HUES64 (cell line): ENCODE data around the gene STOML2.

Experiments used
- H3K27ac ChIP-seq: 2 replicates; pipeline ENCODE4 v1.7.0; 2013; ENCODE audit warnings: low read depth, low read length, inconsistent platforms
- H3K27me3 ChIP-seq: 2 replicates; pipeline ENCODE4 v1.6.1; 2013; ENCODE audit warnings: mild to moderate bottlenecking, low read length; ENCODE audit not compliant: insufficient read depth
- H3K36me3 ChIP-seq: 2 replicates; pipeline ENCODE4 v1.6.1; 2013; ENCODE audit warnings: mild to moderate bottlenecking, low read length; ENCODE audit not compliant: insufficient read depth
- H3K4me1 ChIP-seq: 2 replicates; pipeline ENCODE4 v1.6.1; 2013; ENCODE audit warnings: mild to moderate bottlenecking, low read length, moderate library complexity; ENCODE audit not compliant: insufficient read depth
- H3K4me3 ChIP-seq: 2 replicates; pipeline ENCODE4 v1.5.1; 2013; ENCODE audit warnings: mild to moderate bottlenecking, low read length, moderate library complexity
- H3K9ac ChIP-seq: 2 replicates; pipeline ENCODE4 v1.6.1; 2013; ENCODE audit warnings: mild to moderate bottlenecking, low read depth, low read length
- H3K9me3 ChIP-seq: 2 replicates; pipeline ENCODE4 v1.6.1; 2013; ENCODE audit warnings: low read depth, low read length; ENCODE audit not compliant: insufficient read depth
- WGBS: fragments of 150-250, 120-280 bp; methylation state at CpG from one replicate; pipeline ENCODE4 v1.1.7; 2013; ENCODE audit warnings: missing lambda C conversion rate; 5-methylcytosine and 5-hydroxymethylcytosine counted together

STOML2 gene

DNA sequence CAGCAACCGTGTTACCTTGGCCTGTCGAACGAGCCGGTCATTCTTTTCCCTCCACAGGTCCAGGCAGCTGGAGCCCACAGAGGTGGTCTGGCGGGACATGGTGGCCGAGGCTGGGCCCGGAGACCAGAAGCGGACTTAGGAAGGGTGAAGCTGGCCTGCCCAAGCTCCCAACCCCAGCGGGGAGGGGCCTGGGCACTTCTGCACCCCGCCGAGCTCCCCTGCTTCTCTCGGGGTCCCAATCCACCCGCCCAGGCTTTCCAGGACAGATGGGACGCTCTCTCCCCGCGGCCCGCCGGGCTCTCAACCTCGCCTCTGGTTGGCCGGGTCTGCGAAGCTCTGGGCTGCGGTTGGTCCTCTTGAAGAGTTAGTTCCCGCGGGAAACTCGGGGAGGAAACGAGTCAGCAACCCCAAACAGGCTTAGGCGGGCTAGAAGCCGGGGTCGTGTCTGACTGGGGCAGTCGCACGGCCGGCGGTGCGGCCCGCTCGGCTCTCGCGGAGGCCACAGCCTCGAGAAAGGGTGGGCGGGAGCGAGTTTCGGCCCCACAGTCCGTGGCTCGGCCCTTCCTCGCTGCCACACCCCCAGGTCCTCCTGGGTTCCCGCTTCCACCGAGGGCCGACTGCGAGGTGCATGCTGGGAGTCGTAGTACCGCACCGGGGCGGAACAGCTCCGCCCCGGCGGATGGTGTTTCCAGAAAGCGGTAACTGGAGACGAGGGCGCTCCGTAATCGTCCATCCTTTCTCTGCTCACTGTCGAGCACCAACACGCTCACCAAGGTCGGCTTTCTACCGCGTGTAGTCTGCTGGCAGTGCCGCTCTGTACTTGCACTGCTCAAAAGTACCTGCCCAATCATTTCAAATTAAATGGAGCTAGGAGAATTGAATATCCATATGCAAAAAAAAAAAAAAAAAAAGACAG is 23.2 kb downstream of the STOML2 start, which contains the start of gene FANCG:
Gene FANCG, minus strand, starts transcription at position 517 of the 916 bp plus-strand sequence. Its CDS starts 418 bp downstream, at position 99.
- no peaks in the 10 kb centered on the region for H3K9me3 ChIP-seq
- peaks cover 6% of the 10 kb centered on the region; the same call in 1 of the 2 replicates for H3K4me1 ChIP-seq
- peaks cover 34% of the 10 kb centered on the region for H3K36me3 ChIP-seq
- peak within 1 kb of the TSS; percentile 96 for H3K4me3 ChIP-seq
- under 1% methylated on average over 66 of the region's 67 CpGs for WGBS
- H3K27ac ChIP-seq = peak within 1 kb of the TSS; percentile 93
- peak within 1 kb of the TSS; percentile 96 for H3K9ac ChIP-seq
- H3K27me3 ChIP-seq = no peaks in the 10 kb centered on the region

DNA sequence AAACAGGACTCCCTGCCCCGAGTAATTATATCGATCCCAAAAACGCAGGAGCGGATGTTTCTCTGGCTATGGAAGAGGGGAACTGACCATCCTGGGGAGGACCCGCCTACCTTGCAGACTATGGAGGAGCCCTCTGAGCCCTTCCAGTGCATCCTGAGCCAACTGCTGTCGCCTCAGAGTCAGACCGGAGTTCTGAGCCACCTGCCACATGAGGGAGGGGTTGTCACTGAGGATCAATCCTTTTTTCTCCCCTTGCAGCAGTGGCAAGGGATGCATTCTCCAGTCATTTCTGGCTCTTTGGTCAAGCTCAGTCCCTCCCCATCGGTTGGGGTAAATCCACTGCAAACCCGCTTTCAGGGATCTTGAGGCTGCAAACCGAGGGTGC is 23.9 kb downstream of the STOML2 start:
- Histone ChIP-seq H3K9ac (peak overlapping the region; percentile 96), H3K27ac (peak overlapping the region; percentile 93), H3K36me3 (peaks cover 40% of the 10 kb centered on the region), H3K27me3 (no peaks in the 10 kb centered on the region), H3K4me1 (peaks cover 6% of the 10 kb centered on the region; the same call in 1 of the 2 replicates), H3K4me3 (peak overlapping the region; percentile 96), H3K9me3 (no peaks in the 10 kb centered on the region)
- 9% methylated on average over 10 of the region's 10 CpGs for WGBS

DNA sequence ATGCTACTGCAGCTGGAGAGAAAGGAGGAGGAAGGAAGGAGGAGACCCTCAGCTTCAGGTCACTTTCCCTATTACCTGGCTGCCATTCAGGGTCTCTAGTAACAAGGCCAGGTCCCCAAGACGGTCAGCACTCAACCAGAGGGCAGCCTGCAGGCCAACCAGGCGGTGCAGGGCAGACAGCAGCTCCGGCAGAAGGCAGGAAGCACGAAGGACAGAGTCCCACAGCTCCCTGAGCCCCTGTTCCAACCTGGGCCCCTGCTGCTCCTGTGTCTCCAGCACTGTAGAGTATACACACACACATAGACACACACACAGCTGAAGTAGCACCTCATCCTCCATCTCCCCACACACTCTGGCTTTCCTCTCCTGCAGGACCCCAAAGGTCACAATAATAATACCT is 24.9 kb downstream of the STOML2 start:
- Histone ChIP-seq H3K4me1 (peaks cover 6% of the 10 kb centered on the region; the same call in 1 of the 2 replicates), H3K9me3 (no peaks in the 10 kb centered on the region), H3K27me3 (no peaks in the 10 kb centered on the region), H3K27ac (no peak overlapping the region), H3K36me3 (peaks cover 49% of the 10 kb centered on the region), H3K4me3 (peak overlapping the region; percentile 96), H3K9ac (peak overlapping the region; percentile 96; the same call in 1 of the 2 replicates)
- WGBS = 81% methylated on average over 4 of the region's 4 CpGs

DNA sequence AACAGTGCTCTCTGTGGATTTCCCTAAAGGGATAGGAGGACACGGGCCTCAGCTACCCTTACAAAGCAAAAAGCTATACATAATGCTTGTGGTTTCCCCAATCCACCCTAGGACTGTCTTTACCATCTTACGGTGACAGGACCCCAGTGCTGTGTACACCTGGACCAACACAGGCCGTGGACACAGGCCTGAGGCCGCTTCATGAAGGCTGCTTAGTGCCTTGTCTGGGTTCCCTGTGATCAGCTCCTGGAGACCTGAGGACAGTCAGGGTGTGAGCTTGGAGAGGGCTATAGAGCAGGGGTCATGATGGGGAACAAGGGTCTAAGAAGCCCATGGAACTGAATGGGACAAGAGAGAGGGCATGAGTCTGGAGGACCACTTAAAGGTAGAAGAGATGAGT is 26.1 kb downstream of the STOML2 start:
- 92% methylated on average over 4 of the region's 4 CpGs for whole genome bisulfite sequencing

DNA sequence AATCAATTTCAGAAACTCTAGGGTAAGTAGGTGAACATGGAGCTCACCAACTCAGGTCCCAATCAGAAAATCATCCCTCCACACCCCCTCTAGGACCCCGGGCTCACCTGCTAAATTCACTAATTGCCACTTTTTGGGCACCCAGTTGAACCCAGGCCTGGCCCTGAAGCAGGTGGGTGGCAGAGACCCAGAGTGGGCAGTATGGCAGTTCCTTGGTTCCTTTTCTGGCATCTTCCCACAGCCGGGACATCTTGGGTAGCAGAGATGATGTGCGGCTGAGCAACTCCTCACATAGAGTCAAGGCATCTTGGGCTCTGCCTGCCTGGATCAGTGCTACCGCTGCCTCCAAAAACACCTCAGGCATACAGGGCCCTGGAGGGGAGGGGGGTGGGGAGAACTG is 27.6 kb downstream of the STOML2 start:
- Histone ChIP-seq H3K36me3 (peaks cover 54% of the 10 kb centered on the region), H3K4me3 (no peak overlapping the region), H3K9me3 (no peaks in the 10 kb centered on the region), H3K4me1 (peaks cover 13% of the 10 kb centered on the region), H3K27ac (no peak overlapping the region), H3K27me3 (no peaks in the 10 kb centered on the region), H3K9ac (no peak overlapping the region)
- 96% methylated on average over 3 of the region's 4 CpGs for WGBS

More for the DNA sequence above, 26.1 kb downstream of the STOML2 start:
- no peaks in the 10 kb centered on the region for H3K27me3 ChIP-seq
- H3K4me1 ChIP-seq = peaks cover 6% of the 10 kb centered on the region; the same call in 1 of the 2 replicates
- no peaks in the 10 kb centered on the region for H3K9me3 ChIP-seq
- H3K9ac ChIP-seq = no peak overlapping the region
- peaks cover 49% of the 10 kb centered on the region for H3K36me3 ChIP-seq
- H3K4me3 ChIP-seq = no peak overlapping the region
- no peak overlapping the region for H3K27ac ChIP-seq

DNA sequence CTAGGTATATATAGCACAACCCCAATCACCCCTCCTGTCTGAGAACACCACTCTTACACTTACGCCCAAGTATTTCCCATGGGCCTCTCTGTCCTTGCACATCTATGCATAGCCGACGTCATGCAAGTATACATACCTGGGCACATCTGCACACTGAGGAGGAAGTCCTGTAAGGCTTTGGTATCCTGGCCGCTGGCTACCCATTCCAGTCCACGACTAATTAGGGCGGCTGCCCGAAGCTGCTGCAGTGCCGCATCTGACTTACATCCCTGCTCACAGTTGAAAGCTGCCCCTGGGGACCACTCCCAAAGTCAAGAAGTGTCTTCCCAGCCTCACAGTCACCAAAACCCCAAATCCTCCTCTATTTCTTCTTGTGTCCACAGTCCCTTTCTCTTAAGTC is 28.1 kb downstream of the STOML2 start:
- no peak overlapping the region for H3K9ac ChIP-seq
- H3K27ac ChIP-seq = no peak overlapping the region
- peaks cover 19% of the 10 kb centered on the region for H3K4me1 ChIP-seq
- peaks cover 58% of the 10 kb centered on the region for H3K36me3 ChIP-seq
- H3K4me3 ChIP-seq = no peak overlapping the region
- 96% methylated on average over 8 of the region's 8 CpGs for WGBS
- H3K27me3 ChIP-seq = no peaks in the 10 kb centered on the region
- no peaks in the 10 kb centered on the region for H3K9me3 ChIP-seq

DNA sequence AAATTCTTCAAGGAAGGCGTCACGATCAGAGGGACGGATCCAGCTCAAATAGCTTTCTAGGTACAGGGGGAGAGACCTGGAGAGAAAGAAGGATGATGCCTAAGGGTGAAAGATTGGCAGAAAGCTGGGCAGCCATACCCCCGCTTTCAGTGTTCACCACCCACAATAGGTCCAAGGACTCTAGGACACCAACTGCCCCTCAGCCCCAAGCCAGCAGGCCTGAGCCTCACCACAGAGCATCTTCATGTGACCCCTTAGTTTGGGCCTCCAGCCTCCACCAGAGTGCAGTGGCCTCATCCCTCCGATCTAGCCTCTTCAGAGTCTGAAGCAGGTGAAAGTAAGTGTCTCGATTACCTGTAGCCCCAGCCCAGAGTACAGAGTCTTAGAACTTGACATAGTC is 28.8 kb downstream of the STOML2 start:
- no peak overlapping the region for H3K4me3 ChIP-seq
- WGBS = 95% methylated on average over 6 of the region's 6 CpGs
- no peak overlapping the region for H3K9ac ChIP-seq
- no peaks in the 10 kb centered on the region for H3K27me3 ChIP-seq
- H3K4me1 ChIP-seq = peaks cover 21% of the 10 kb centered on the region
- H3K9me3 ChIP-seq = no peaks in the 10 kb centered on the region
- H3K27ac ChIP-seq = no peak overlapping the region
- peaks cover 59% of the 10 kb centered on the region for H3K36me3 ChIP-seq

DNA sequence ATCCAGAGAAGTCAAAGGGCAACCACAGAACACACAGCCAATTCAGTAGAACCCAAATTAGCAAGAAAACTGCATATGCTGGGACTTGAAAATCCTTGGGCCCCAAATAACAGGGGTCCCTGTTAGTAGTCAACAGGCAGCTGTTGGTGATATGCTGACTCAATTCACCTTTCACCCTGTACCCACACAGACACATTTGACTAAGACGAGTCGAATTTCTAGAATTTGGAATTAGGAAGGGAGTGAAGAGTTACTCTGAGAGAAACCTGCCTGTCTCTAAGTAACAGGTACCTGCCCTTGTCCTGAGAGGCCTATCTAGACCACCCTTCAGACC is 29.7 kb downstream of the STOML2 start:
- H3K36me3 ChIP-seq = peaks cover 68% of the 10 kb centered on the region
- H3K27ac ChIP-seq = peak overlapping the region; percentile 62
- peak overlapping the region; percentile 29 for H3K4me3 ChIP-seq
- peaks cover 15% of the 10 kb centered on the region for H3K4me1 ChIP-seq
- H3K9ac ChIP-seq = peak overlapping the region; percentile 49
- no peaks in the 10 kb centered on the region for H3K27me3 ChIP-seq
- WGBS = no CpG with 5 or more reads among the region's 2 CpGs
- no peaks in the 10 kb centered on the region for H3K9me3 ChIP-seq

DNA sequence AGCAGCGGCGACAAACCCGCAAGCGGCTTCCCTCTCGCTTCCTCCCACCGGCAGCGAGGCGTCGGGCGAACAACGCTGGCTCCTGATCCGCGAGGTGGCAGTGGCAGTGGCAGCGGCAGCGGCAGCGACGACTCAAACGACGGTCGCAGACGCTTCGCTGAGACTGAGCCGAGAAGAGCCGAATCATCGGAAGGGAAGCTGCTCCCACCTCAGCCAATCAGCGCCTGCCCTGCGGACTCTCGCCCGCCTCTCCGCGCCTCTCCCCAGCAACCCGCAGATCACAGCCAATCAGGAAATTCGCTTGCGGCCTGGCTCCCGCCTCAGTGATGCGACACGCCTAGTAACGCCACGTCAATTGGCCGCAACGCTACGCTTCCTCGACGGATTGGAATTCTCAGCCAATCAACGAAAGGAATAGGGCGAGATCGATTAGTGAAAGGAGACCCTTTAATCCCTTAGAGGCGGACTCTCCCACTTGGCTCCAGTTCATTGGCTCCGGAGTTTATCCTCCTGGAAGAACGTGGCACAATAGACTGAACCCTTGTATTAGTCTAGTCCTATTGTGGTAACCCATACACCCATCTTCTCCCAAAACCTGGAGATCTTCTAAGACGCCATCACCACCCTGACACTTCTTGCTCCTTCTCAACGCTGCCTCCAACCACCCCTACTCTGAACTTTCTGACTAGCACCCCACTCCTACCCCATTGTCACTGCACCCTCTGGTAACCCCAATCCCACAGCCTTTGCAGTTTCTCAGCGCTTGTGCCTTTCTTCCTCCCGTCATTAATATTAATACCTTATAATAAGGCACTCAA is 30.3 kb downstream of the STOML2 start, which contains the start of gene VCP:
Gene VCP, minus strand, starts transcription at position 165 of the 818 bp plus-strand sequence. CDS start 272 bp downstream, outside the sequence.
- Histone ChIP-seq H3K4me1 (peaks cover 15% of the 10 kb centered on the region), H3K27ac (peak within 1 kb of the TSS; percentile 100), H3K9me3 (no peaks in the 10 kb centered on the region), H3K36me3 (peaks cover 69% of the 10 kb centered on the region), H3K9ac (peak within 1 kb of the TSS; percentile 96), H3K27me3 (no peaks in the 10 kb centered on the region), H3K4me3 (peak within 1 kb of the TSS; percentile 94)
- 6% methylated on average over 54 of the region's 54 CpGs for WGBS

DNA sequence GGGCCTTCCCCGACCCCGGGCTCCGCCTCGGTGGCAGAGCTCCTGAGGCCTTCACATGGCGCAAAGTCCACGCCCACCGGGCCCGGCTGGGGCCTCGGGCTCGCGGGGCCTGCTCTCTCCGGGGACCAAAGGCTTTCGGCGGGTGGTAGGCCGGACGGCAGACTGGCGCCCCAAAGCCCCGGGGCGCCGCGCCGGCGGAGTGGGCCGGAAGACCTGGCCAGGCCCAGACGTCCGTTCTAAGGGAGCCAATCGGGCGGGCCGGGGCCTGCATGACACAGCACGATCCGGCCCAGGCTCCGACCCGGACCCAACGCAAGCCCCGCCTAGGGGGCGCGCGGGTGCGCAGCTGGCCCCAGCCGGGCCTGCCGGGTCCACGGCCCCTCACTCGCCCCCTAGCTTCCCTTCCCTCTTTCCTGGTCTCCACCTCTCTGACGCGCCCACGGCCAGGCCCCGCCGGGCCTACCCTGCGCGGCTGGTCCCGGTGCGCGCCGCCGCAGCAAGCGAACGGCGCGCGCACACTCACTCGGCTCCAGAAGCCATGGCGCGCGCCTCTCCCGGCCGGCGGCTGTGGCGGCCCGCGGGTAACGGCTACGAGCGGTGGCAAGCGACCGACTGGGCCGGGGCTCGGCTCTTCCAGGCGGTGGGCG is 31.0 kb downstream of the STOML2 start:
- under 1% methylated on average over 79 of the region's 79 CpGs for WGBS
- H3K27ac ChIP-seq = peak overlapping the region; percentile 100
- peak overlapping the region; percentile 94 for H3K4me3 ChIP-seq
- no peaks in the 10 kb centered on the region for H3K9me3 ChIP-seq
- H3K4me1 ChIP-seq = peaks cover 15% of the 10 kb centered on the region
- no peaks in the 10 kb centered on the region for H3K27me3 ChIP-seq
- H3K36me3 ChIP-seq = peaks cover 69% of the 10 kb centered on the region
- H3K9ac ChIP-seq = peak overlapping the region; percentile 96
